ENCODE data around the gene OR5H14. TPM values are rescaled to one million over a fixed set of nuclear protein-coding genes. Genes with fewer than 3 reads are reported as not detected.

Gene OR5H14
- total and polyA plus RNA-seq, 10 of the 15 experiments (the other 5 are each of a cell fraction or from before 2014, with no cell fraction given): not detected

DNA sequence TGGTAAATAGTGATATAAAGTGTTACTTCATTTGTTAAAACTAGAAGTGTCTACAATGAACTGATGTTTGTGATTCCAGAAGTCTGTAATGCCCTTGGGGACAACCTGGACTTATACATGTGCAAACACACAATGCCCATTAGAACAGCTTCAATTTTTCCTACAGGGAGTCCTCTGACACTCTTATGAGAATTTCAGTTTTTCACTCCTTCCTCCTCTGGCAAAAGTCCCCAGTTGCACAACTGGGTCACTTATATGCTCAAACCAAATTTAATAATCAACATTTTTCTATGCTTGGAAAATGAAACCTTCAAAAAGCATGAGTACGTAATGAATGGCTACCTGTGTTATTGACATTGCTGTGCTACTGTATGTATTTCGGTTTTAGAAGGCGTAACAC lies 19.1 kb downstream of the OR5H14 start, which contains the start of gene OR5H15:
Gene OR5H15, plus strand, starts transcription at position 301 of the 400 bp plus-strand sequence. CDS start 2,004 bp downstream, outside the sequence.
- 60% methylated on average over 3 of the region's 3 CpGs for WGBS (ENCODE audit: insufficient coverage, insufficient replicate concordance, low lambda C conversion rate, missing lambda C conversion rate)
- no TSS peak for BruUV-seq (replicated peaks)
- Histone ChIP-seq H2AFZ (ENCODE audit: control insufficient read depth, low read depth, low read length) (no peak within 1 kb of the TSS), H3K9me3 (replicated peaks; ENCODE audit: control insufficient read depth, insufficient read depth, low read length) (no peaks in the 10 kb centered on the region), H3K4me3 (no peak within 1 kb of the TSS), H4K20me1 (ENCODE audit: control insufficient read depth, insufficient read depth) (no peaks in the 10 kb centered on the region), H3K4me2 (ENCODE audit: control insufficient read depth, insufficient read depth) (no peak within 1 kb of the TSS), H3K36me3 (ENCODE audit: control insufficient read depth in 2 of 2, insufficient read depth in 2 of 2, low read length in 1 of 2) (no peaks in the 10 kb centered on the region), H3K27me3 (replicated peaks in 1 of 2; ENCODE audit: control insufficient read depth in 2 of 2, insufficient read depth in 2 of 2, low read length in 1 of 2) (no peaks in the 10 kb centered on the region), H3K4me1 (ENCODE audit: control insufficient read depth, insufficient read depth, low read length) (no peaks in the 10 kb centered on the region), H3K9ac (ENCODE audit: control insufficient read depth, insufficient read depth, low read length) (no peak within 1 kb of the TSS), H3K27ac (ENCODE audit: control insufficient read depth, insufficient read depth) (no peak within 1 kb of the TSS), H3K79me2 (ENCODE audit: control insufficient read depth, insufficient read depth, low read length) (no peaks in the 10 kb centered on the region)
- ChIA-PET CTCF (interaction anchor here (0.9 kb wide), 1 partner anchor 127 kb away, joined by 3 read pairs; no protein-coding TSS in a partner anchor), RAD21 (ENCODE audit: unreplicated experiment) (no interaction called here), POLR2A (no interaction called here), SMC1A (ENCODE audit: uncharacterized antibody, unreplicated experiment) (no interaction called here)
- ATAC-seq (no peak), FAIRE-seq (no peak), DNase-seq (ENCODE audit: low read depth, low spot score) (no peak)
- TF ChIP-seq RBBP5 (conservative IDR thresholded peaks at IDR 0.05): no peak
- no peak for TF ChIP-seq IKZF2 (IDR thresholded peaks at IDR 0.05)
- TF ChIP-seq HDGF (IDR thresholded peaks at IDR 0.05): no peak
- TF ChIP-seq EZH2 (IDR thresholded peaks at IDR 0.05; ENCODE audit: borderline replicate concordance, control insufficient read depth, low read depth, low read length): no peak
- TF ChIP-seq NFYA (IDR thresholded peaks at IDR 0.05; ENCODE audit: borderline replicate concordance, low read depth, low read length): no peak
- TF ChIP-seq, protein P1, sequence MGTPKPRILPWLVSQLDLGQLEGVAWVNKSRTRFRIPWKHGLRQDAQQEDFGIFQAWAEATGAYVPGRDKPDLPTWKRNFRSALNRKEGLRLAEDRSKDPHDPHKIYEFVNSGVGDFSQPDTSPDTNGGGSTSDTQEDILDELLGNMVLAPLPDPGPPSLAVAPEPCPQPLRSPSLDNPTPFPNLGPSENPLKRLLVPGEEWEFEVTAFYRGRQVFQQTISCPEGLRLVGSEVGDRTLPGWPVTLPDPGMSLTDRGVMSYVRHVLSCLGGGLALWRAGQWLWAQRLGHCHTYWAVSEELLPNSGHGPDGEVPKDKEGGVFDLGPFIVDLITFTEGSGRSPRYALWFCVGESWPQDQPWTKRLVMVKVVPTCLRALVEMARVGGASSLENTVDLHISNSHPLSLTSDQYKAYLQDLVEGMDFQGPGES (IDR thresholded peaks at IDR 0.05): no peak
- no peak for TF ChIP-seq DPF2 (IDR thresholded peaks at IDR 0.05)
- no peak for TF ChIP-seq SREBF2 (IDR thresholded peaks at IDR 0.05; ENCODE audit: low read length)
- TF ChIP-seq CREB1 (IDR thresholded peaks at IDR 0.05; ENCODE audit: low read depth): no peak
- no peak for TF ChIP-seq POU2F2 (IDR thresholded peaks at IDR 0.05; ENCODE audit: borderline replicate concordance, low read depth, low read length)
- no peak for TF ChIP-seq SIX5 (IDR thresholded peaks at IDR 0.05; ENCODE audit: low read depth, low read length, severe bottlenecking)
- TF ChIP-seq, protein P2, sequence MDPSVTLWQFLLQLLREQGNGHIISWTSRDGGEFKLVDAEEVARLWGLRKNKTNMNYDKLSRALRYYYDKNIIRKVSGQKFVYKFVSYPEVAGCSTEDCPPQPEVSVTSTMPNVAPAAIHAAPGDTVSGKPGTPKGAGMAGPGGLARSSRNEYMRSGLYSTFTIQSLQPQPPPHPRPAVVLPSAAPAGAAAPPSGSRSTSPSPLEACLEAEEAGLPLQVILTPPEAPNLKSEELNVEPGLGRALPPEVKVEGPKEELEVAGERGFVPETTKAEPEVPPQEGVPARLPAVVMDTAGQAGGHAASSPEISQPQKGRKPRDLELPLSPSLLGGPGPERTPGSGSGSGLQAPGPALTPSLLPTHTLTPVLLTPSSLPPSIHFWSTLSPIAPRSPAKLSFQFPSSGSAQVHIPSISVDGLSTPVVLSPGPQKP (IDR thresholded peaks at IDR 0.05; ENCODE audit: low read depth, low read length): no peak
- TF ChIP-seq POLR2AphosphoS2 (IDR thresholded peaks at IDR 0.05; ENCODE audit: low read depth, low read length): no peak
- TF ChIP-seq, protein P3, sequence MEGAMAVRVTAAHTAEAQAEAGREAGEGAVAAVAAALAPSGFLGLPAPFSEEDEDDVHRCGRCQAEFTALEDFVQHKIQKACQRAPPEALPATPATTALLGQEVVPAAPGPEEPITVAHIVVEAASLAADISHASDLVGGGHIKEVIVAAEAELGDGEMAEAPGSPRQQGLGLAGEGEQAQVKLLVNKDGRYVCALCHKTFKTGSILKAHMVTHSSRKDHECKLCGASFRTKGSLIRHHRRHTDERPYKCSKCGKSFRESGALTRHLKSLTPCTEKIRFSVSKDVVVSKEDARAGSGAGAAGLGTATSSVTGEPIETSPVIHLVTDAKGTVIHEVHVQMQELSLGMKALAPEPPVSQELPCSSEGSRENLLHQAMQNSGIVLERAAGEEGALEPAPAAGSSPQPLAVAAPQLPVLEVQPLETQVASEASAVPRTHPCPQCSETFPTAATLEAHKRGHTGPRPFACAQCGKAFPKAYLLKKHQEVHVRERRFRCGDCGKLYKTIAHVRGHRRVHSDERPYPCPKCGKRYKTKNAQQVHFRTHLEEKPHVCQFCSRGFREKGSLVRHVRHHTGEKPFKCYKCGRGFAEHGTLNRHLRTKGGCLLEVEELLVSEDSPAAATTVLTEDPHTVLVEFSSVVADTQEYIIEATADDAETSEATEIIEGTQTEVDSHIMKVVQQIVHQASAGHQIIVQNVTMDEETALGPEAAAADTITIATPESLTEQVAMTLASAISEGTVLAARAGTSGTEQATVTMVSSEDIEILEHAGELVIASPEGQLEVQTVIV (IDR thresholded peaks at IDR 0.05; ENCODE audit: borderline replicate concordance, partially characterized antibody): no peak
- TF ChIP-seq KLF5 (IDR thresholded peaks at IDR 0.05; ENCODE audit: partially characterized antibody): no peak
- no peak for TF ChIP-seq ZNF207 (IDR thresholded peaks at IDR 0.05; ENCODE audit: borderline replicate concordance)
- TF ChIP-seq HDAC2 (IDR thresholded peaks at IDR 0.05): no peak
- TF ChIP-seq, protein P4, sequence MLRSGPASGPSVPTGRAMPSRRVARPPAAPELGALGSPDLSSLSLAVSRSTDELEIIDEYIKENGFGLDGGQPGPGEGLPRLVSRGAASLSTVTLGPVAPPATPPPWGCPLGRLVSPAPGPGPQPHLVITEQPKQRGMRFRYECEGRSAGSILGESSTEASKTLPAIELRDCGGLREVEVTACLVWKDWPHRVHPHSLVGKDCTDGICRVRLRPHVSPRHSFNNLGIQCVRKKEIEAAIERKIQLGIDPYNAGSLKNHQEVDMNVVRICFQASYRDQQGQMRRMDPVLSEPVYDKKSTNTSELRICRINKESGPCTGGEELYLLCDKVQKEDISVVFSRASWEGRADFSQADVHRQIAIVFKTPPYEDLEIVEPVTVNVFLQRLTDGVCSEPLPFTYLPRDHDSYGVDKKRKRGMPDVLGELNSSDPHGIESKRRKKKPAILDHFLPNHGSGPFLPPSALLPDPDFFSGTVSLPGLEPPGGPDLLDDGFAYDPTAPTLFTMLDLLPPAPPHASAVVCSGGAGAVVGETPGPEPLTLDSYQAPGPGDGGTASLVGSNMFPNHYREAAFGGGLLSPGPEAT (IDR thresholded peaks at IDR 0.05; ENCODE audit: low read depth): no peak
- TF ChIP-seq, protein P5, sequence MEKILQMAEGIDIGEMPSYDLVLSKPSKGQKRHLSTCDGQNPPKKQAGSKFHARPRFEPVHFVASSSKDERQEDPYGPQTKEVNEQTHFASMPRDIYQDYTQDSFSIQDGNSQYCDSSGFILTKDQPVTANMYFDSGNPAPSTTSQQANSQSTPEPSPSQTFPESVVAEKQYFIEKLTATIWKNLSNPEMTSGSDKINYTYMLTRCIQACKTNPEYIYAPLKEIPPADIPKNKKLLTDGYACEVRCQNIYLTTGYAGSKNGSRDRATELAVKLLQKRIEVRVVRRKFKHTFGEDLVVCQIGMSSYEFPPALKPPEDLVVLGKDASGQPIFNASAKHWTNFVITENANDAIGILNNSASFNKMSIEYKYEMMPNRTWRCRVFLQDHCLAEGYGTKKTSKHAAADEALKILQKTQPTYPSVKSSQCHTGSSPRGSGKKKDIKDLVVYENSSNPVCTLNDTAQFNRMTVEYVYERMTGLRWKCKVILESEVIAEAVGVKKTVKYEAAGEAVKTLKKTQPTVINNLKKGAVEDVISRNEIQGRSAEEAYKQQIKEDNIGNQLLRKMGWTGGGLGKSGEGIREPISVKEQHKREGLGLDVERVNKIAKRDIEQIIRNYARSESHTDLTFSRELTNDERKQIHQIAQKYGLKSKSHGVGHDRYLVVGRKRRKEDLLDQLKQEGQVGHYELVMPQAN (conservative IDR thresholded peaks at IDR 0.05): no peak
- in situ Hi-C loops (cut with MboI) (no loop called here), intact Hi-C loops (cut with micrococcal nuclease; ENCODE audit: unreplicated experiment) (no loop called here)

All from GM12878 (cell line).